GM04504 (cell line): ENCODE measurements around the gene ITPKA.
"Not testable (repeated sequence)": the region's sequence is repeated elsewhere in the genome, so short reads cannot be mapped to it uniquely, and the experiment has no call there.

Experiments
- DNase-seq: peaks from one replicate; pipeline ENCODE4 v3.0.0-alpha.2; 2012; ENCODE audit warnings: low read depth

ITPKA gene

GRCh38 chr15:41493205-41493901 is at the start of gene ITPKA:
Gene ITPKA, plus strand, starts transcription at chr15:41493874. Its CDS starts 54 bp downstream, at chr15:41493928.
- DNase-seq: peak; percentile 20

- no peak for DNase-seq
Observed at GRCh38 chr15:41445399-41445798, 48.3 kb upstream of the ITPKA start.

GRCh38 chr15:41462084-41462795 is 31.4 kb upstream of the ITPKA start:
- no peak for DNase-seq

- DNase-seq: no peak
Observed at GRCh38 chr15:41464889-41465580, 28.6 kb upstream of the ITPKA start.

GRCh38 chr15:41465822-41466421 is 27.8 kb upstream of the ITPKA start:
- peak; percentile 15 for DNase-seq

- DNase-seq: no peak
Observed at GRCh38 chr15:41466711-41467110, 27.0 kb upstream of the ITPKA start.

GRCh38 chr15:41469644-41470043 is 24.0 kb upstream of the ITPKA start:
- not testable (repeated sequence) for DNase-seq

GRCh38 chr15:41473418-41473817 is 20.3 kb upstream of the ITPKA start:
- DNase-seq: no peak

- no peak for DNase-seq
Observed at GRCh38 chr15:41474436-41474835, 19.2 kb upstream of the ITPKA start.

- no peak for DNase-seq
Observed at GRCh38 chr15:41474941-41475340, 18.7 kb upstream of the ITPKA start.

GRCh38 chr15:41476416-41477048 is 17.1 kb upstream of the ITPKA start:
- no peak for DNase-seq

- DNase-seq: no peak
Observed at GRCh38 chr15:41480396-41481140, 13.1 kb upstream of the ITPKA start.

GRCh38 chr15:41482110-41482877 is 11.4 kb upstream of the ITPKA start:
- no peak for DNase-seq

- no peak for DNase-seq
Observed at GRCh38 chr15:41483115-41483514, 10.6 kb upstream of the ITPKA start.

- no peak for DNase-seq
Observed at GRCh38 chr15:41483519-41483918, 10.2 kb upstream of the ITPKA start.

GRCh38 chr15:41484937-41485625 is 8.6 kb upstream of the ITPKA start:
- no peak for DNase-seq

GRCh38 chr15:41486286-41486685 is 7.4 kb upstream of the ITPKA start:
- DNase-seq: no peak

- no peak for DNase-seq
Observed at GRCh38 chr15:41487381-41487780, 6.3 kb upstream of the ITPKA start.

- no peak for DNase-seq
Observed at GRCh38 chr15:41487802-41488201, 5.9 kb upstream of the ITPKA start.

- DNase-seq: no peak
Observed at GRCh38 chr15:41489641-41490040, 4.0 kb upstream of the ITPKA start.
